ENCODE measurements around the gene PRKN.

- TF ChIP-seq, protein P1, sequence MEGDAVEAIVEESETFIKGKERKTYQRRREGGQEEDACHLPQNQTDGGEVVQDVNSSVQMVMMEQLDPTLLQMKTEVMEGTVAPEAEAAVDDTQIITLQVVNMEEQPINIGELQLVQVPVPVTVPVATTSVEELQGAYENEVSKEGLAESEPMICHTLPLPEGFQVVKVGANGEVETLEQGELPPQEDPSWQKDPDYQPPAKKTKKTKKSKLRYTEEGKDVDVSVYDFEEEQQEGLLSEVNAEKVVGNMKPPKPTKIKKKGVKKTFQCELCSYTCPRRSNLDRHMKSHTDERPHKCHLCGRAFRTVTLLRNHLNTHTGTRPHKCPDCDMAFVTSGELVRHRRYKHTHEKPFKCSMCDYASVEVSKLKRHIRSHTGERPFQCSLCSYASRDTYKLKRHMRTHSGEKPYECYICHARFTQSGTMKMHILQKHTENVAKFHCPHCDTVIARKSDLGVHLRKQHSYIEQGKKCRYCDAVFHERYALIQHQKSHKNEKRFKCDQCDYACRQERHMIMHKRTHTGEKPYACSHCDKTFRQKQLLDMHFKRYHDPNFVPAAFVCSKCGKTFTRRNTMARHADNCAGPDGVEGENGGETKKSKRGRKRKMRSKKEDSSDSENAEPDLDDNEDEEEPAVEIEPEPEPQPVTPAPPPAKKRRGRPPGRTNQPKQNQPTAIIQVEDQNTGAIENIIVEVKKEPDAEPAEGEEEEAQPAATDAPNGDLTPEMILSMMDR (IDR thresholded peaks at IDR 0.05; ENCODE audit: borderline replicate concordance, extremely low read depth, low read length, poor library complexity, severe bottlenecking) = no peak
- no peak for TF ChIP-seq EZH2 (IDR thresholded peaks at IDR 0.05; ENCODE audit: borderline replicate concordance, low read depth, low read length, severe bottlenecking)
Measured at GRCh38 chr6:162377735-162378134, 349.8 kb downstream of the PRKN start.

All from DND-41 (cell line).